GM23338 (cell line): Measurements from ENCODE around the gene SRF. TPM values are rescaled to one million over a fixed set of nuclear protein-coding genes. Genes with fewer than 3 reads are reported as not detected.

ENCODE experiments used
- ATAC-seq: fragments of 200-7000 bp; cut with Tn5 transposase; 3 replicates; pipeline ENCODE4 v1.9.1; 2020
- DNase-seq: peaks from one replicate; pipeline ENCODE4 v3.0.0-alpha.2; 2015; ENCODE audit warnings: low spot score
- H2AFZ ChIP-seq: fragments of 200-600 bp; sonication (generic); 2 replicates; pipeline ENCODE4 v1.8.0; 2016; ENCODE audit warnings: antibody characterized with exemption, mild to moderate bottlenecking, moderate library complexity
- H3F3A ChIP-seq: fragments of 200-600 bp; sonication (generic); replicated peaks from 2 replicates; pipeline ENCODE4 v1.8.0; 2017; ENCODE audit warnings: antibody characterized with exemption, mixed run types, low read depth
- H3K27ac ChIP-seq: fragments of 200-600 bp; sonication (generic); 2 replicates; pipeline ENCODE4 v1.6.1; 2016; ENCODE audit warnings: low read depth
- H3K27me3 ChIP-seq: fragments of 200-600 bp; sonication (generic); 2 replicates; pipeline ENCODE4 v1.8.0; 2016; ENCODE audit warnings: mild to moderate bottlenecking, mixed run types, moderate library complexity; ENCODE audit not compliant: insufficient read depth
- H3K36me3 ChIP-seq: fragments of 200-600 bp; sonication (generic); 2 replicates; pipeline ENCODE4 v1.8.0; 2016; ENCODE audit warnings: mild to moderate bottlenecking; ENCODE audit not compliant: insufficient read depth
- H3K4me1 ChIP-seq: fragments of 200-600 bp; sonication (generic); 2 replicates; pipeline ENCODE4 v1.8.0; 2016; ENCODE audit warnings: mild to moderate bottlenecking, moderate library complexity; ENCODE audit not compliant: insufficient read depth
- H3K4me2 ChIP-seq: fragments of 200-600 bp; sonication (generic); 2 replicates; pipeline ENCODE4 v1.7.1; 2017; ENCODE audit warnings: mixed run types
- H3K4me3 ChIP-seq: fragments of 200-600 bp; sonication (generic); 2 replicates; pipeline ENCODE4 v1.6.1; 2016; ENCODE audit warnings: mixed run types
- H3K79me2 ChIP-seq: fragments of 200-600 bp; sonication (generic); replicated peaks from 2 replicates; pipeline ENCODE4 v1.8.0; 2017; ENCODE audit warnings: mild to moderate bottlenecking; ENCODE audit not compliant: insufficient read depth
- H3K9me2 ChIP-seq: fragments of 200-600 bp; sonication (generic); 2 replicates; pipeline ENCODE4 v1.8.0; 2017; ENCODE audit not compliant: insufficient read depth
- H4K20me1 ChIP-seq: fragments of 200-600 bp; sonication (generic); replicated peaks from 2 replicates; pipeline ENCODE4 v1.8.0; 2017; ENCODE audit warnings: mild to moderate bottlenecking; ENCODE audit not compliant: insufficient read depth
- H3K27ac Mint-ChIP-seq: 2 replicates; pipeline ENCODE4 v1.8.0; 2020; ENCODE audit warnings: inconsistent platforms, mild to moderate bottlenecking, moderate library complexity, mixed read lengths
- H3K27me3 Mint-ChIP-seq: 3 replicates; pipeline ENCODE4 v1.8.0; 2022; ENCODE audit warnings: low read depth, mild to moderate bottlenecking, moderate library complexity, mixed read lengths, inconsistent platforms; ENCODE audit not compliant: insufficient read depth, poor library complexity
- H3K36me3 Mint-ChIP-seq: 3 replicates; pipeline ENCODE4 v1.8.0; 2021; ENCODE audit warnings: low read depth, mild to moderate bottlenecking, inconsistent platforms, moderate library complexity, mixed read lengths
- H3K4me1 Mint-ChIP-seq: 3 replicates; pipeline ENCODE4 v1.8.0; 2020; ENCODE audit warnings: mild to moderate bottlenecking, inconsistent platforms, mixed read lengths
- H3K4me3 Mint-ChIP-seq: 3 replicates; pipeline ENCODE4 v1.8.0; 2021; ENCODE audit warnings: moderate library complexity, mild to moderate bottlenecking, inconsistent platforms, mixed read lengths
- H3K9me3 Mint-ChIP-seq: 3 replicates; pipeline ENCODE4 v1.8.0; 2020; ENCODE audit warnings: moderate library complexity, mild to moderate bottlenecking, inconsistent platforms, mixed read lengths
- CREB1 ChIP-seq: fragments of 250-450 bp; sonication (Bioruptor Pico); IDR thresholded peaks from 2 replicates; pipeline ENCODE4 v1.5.0; 2020; ENCODE audit warnings: low read depth, mild to moderate bottlenecking, moderate library complexity
- CTCF ChIP-seq, 2 experiments: fragments of 200-600 bp in 1 of 2; sonication (generic) in 1 of 2; conservative IDR thresholded peaks; 2 replicates each; pipeline versions ENCODE4 v1.5.1 to v1.6.1; 2016 to 2017; ENCODE audit warnings: antibody characterized with exemption in 2 of 2, low read depth in 2 of 2, mild to moderate bottlenecking in 2 of 2, moderate library complexity in 1 of 2
- ETS1 ChIP-seq: IDR thresholded peaks from 2 replicates; pipeline ENCODE4 v1.6.1; 2016; ENCODE audit warnings: antibody characterized with exemption
- EZH2 ChIP-seq: fragments of 200-600 bp; sonication (generic); IDR thresholded peaks from one replicate; pipeline ENCODE4 v1.8.0; 2017; ENCODE audit warnings: antibody characterized with exemption, mild to moderate bottlenecking, low read depth; ENCODE audit not compliant: unreplicated experiment
- EZH2phosphoT487 ChIP-seq: fragments of 200-600 bp; sonication (generic); IDR thresholded peaks from one replicate; pipeline ENCODE4 v1.8.1; 2018; ENCODE audit warnings: antibody characterized with exemption; ENCODE audit not compliant: unreplicated experiment
- JUNB ChIP-seq: IDR thresholded peaks from one replicate; pipeline ENCODE4 v1.6.1; 2016; ENCODE audit warnings: antibody characterized with exemption; ENCODE audit not compliant: unreplicated experiment
- NANOG ChIP-seq: IDR thresholded peaks from 2 replicates; pipeline ENCODE4 v1.6.1; 2016; ENCODE audit warnings: antibody characterized with exemption, borderline replicate concordance
- POLR2AphosphoS5 ChIP-seq: IDR thresholded peaks from 2 replicates; pipeline ENCODE4 v1.6.1; 2016; ENCODE audit warnings: antibody characterized with exemption, low read depth
- STAT1 ChIP-seq: IDR thresholded peaks from one replicate; pipeline ENCODE4 v1.6.1; 2016; ENCODE audit warnings: antibody characterized with exemption; ENCODE audit not compliant: unreplicated experiment
- ZNF331 ChIP-seq: fragments of 250-450 bp; sonication (Bioruptor Pico); IDR thresholded peaks from 2 replicates; pipeline ENCODE4 v1.5.0; 2020; ENCODE audit warnings: low read depth, mild to moderate bottlenecking, moderate library complexity
- ZNF462 ChIP-seq: fragments of 250-450 bp; sonication (Bioruptor Pico); IDR thresholded peaks from 2 replicates; pipeline ENCODE4 v1.5.0; 2020; ENCODE audit warnings: mild to moderate bottlenecking, moderate library complexity
- polyA plus RNA-seq: library from polyadenylated mRNA; unstranded; fragments of >200 nt; fragmentation: Nextera tagmentation; extraction: Ambion mirVana; gene quantifications from 2 replicates; pipeline ENCODE4 v1.2.1, GENCODE V29; 2016
- total RNA-seq: library from RNA; depleted of rRNA; stranded (reverse); fragments of >200 nt; shearing (Covaris generic); gene quantifications from 2 replicates; pipeline ENCODE4 v1.2.3, GENCODE V29; 2014

Gene SRF
- total and polyA plus RNA-seq, 2 experiments from 2014 or later, result 9.9 to 54.9 TPM

- Histone ChIP-seq H3K4me1 (peaks cover 9% of the 10 kb centered on the region; the same call in 1 of the 2 replicates), H3K4me3 (no peak overlapping the region), H3K27me3 (no peaks in the 10 kb centered on the region), H3K9me2 (no peaks in the 10 kb centered on the region), H3K36me3 (no peaks in the 10 kb centered on the region; the same call in 1 of the 2 replicates), H3F3A (no peaks in the 10 kb centered on the region), H3K27ac (no peak overlapping the region), H3K79me2 (no peaks in the 10 kb centered on the region), H3K4me2 (no peak overlapping the region), H4K20me1 (no peaks in the 10 kb centered on the region; the same call in 1 of the 2 replicates), H2AFZ (no peak overlapping the region)
- TF ChIP-seq POLR2AphosphoS5 (no peak), JUNB (no peak), CTCF (conservative IDR thresholded peaks at IDR 0.05; ENCODE audit: low read depth in 2 of 2) (no peak), ETS1 (no peak), EZH2 (no peak), EZH2phosphoT487 (no peak), ZNF462 (CRISPR knock-in tag) (no peak), ZNF331 (CRISPR knock-in tag) (no peak), STAT1 (no peak), NANOG (no peak), CREB1 (no peak)
- Mint-ChIP-seq H3K4me1 (peaks cover 23% of the 10 kb centered on the region), H3K27me3 (peaks cover 22% of the 10 kb centered on the region), H3K9me3 (no peaks in the 10 kb centered on the region), H3K4me3 (no peak overlapping the region), H3K27ac (no peak overlapping the region), H3K36me3 (peaks cover 24% of the 10 kb centered on the region)
- DNase-seq, result no peak
- ATAC-seq, result no peak
Measured at GRCh38 chr6:43144879-43145278, 26.2 kb upstream of the SRF start.
